Smooth muscle cell (in vitro differentiated cells): ENCODE data around the gene UBE2G2. TPM values are rescaled to one million over a fixed set of nuclear protein-coding genes. Genes with fewer than 3 reads are reported as not detected.

Source experiments
- DNase-seq: peaks from one replicate; lab custom pipeline; 2025; ENCODE audit not compliant: unreplicated experiment; lab: John Stamatoyannopoulos, UW
- H2AFZ ChIP-seq: fragments of 200-600 bp; sonication (generic); 2 replicates; pipeline ENCODE4 v1.6.0; 2016; ENCODE audit warnings: antibody characterized with exemption, low read depth, mild to moderate bottlenecking
- H3F3A ChIP-seq: fragments of 200-600 bp; sonication (generic); 2 replicates; pipeline ENCODE4 v1.6.0; 2017; ENCODE audit warnings: antibody characterized with exemption, low read depth
- H3K27ac ChIP-seq: fragments of 200-600 bp; sonication (generic); 2 replicates; pipeline ENCODE4 v1.5.1; 2016; ENCODE audit warnings: low read depth, mild to moderate bottlenecking
- H3K27me3 ChIP-seq: fragments of 200-600 bp; sonication (generic); 2 replicates; pipeline ENCODE4 v1.6.1; 2016; ENCODE audit warnings: low read depth, mild to moderate bottlenecking
- H3K36me3 ChIP-seq: fragments of 200-600 bp; sonication (generic); 2 replicates; pipeline ENCODE4 v1.5.1; 2016; ENCODE audit warnings: low read depth
- H3K4me1 ChIP-seq: fragments of 200-600 bp; sonication (generic); 2 replicates; pipeline ENCODE4 v1.5.1; 2016; ENCODE audit warnings: low read depth
- H3K4me2 ChIP-seq: fragments of 200-600 bp; sonication (generic); 2 replicates; pipeline ENCODE4 v1.6.0; 2016; ENCODE audit warnings: mild to moderate bottlenecking
- H3K4me3 ChIP-seq: fragments of 200-600 bp; sonication (generic); 2 replicates; pipeline ENCODE4 v1.5.1; 2016; ENCODE audit warnings: mild to moderate bottlenecking
- H3K79me2 ChIP-seq: fragments of 200-600 bp; sonication (generic); 2 replicates; pipeline ENCODE4 v1.6.0; 2016; ENCODE audit warnings: low read depth, mild to moderate bottlenecking
- H3K9ac ChIP-seq: fragments of 200-600 bp; sonication (generic); 2 replicates; pipeline ENCODE4 v1.6.0; 2016; ENCODE audit warnings: low read depth
- H3K9me3 ChIP-seq: fragments of 200-600 bp; sonication (generic); replicated peaks from 2 replicates; pipeline ENCODE4 v1.5.1; 2016; ENCODE audit warnings: low read depth
- H4K20me1 ChIP-seq: fragments of 200-600 bp; sonication (generic); 2 replicates; pipeline ENCODE4 v1.6.0; 2016; ENCODE audit warnings: low read depth
- WGBS: methylation state at CpG from one replicate; pipeline ENCODE4 v1.1.7; 2016; ENCODE audit warnings: low lambda C conversion rate; 5-methylcytosine and 5-hydroxymethylcytosine counted together
- polyA plus RNA-seq: library from polyadenylated mRNA; unstranded; fragments of >200 nt; fragmentation: Nextera tagmentation; extraction: Ambion mirVana; gene quantifications from 2 replicates; pipeline ENCODE4 v1.2.1, GENCODE V29; 2016
- total RNA-seq: library from RNA; depleted of rRNA; stranded (reverse); fragments of >200 nt; gene quantifications from 2 replicates; pipeline ENCODE4 v1.2.3, GENCODE V29; 2014
- TF ChIP-seq, protein P1 (sequence below): fragments of 200-600 bp; sonication (generic); IDR thresholded peaks from 2 replicates; pipeline ENCODE4 v1.5.1; 2017; ENCODE audit warnings: borderline replicate concordance, mild to moderate bottlenecking, antibody characterized with exemption; ENCODE audit not compliant: insufficient read depth, poor library complexity, severe bottlenecking

The UBE2G2 gene
- total and polyA plus RNA-seq, 2 experiments from 2014 or later = 33.1 to 34.1 TPM

DNA sequence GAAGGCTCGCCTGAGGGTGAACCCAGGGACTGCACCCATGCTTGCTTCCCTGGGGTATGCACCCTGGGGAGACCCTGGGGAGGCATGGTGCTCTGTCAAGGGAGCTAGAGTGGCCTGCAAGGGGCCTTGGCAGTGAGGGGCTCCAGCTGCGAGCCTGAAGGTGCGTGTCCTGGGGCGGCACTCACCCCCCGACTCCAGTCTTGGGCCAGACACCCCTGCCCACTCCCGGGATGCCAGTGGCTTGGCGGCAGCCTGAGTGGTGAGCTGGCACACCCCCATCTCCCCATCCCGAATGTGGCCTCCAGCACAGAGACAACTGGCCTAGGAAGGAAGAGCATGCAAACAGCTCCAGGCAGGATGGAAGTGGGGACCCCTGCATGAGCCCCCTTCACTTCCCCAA, 13.6 kb upstream of the UBE2G2 start:
- TF ChIP-seq, protein P1, sequence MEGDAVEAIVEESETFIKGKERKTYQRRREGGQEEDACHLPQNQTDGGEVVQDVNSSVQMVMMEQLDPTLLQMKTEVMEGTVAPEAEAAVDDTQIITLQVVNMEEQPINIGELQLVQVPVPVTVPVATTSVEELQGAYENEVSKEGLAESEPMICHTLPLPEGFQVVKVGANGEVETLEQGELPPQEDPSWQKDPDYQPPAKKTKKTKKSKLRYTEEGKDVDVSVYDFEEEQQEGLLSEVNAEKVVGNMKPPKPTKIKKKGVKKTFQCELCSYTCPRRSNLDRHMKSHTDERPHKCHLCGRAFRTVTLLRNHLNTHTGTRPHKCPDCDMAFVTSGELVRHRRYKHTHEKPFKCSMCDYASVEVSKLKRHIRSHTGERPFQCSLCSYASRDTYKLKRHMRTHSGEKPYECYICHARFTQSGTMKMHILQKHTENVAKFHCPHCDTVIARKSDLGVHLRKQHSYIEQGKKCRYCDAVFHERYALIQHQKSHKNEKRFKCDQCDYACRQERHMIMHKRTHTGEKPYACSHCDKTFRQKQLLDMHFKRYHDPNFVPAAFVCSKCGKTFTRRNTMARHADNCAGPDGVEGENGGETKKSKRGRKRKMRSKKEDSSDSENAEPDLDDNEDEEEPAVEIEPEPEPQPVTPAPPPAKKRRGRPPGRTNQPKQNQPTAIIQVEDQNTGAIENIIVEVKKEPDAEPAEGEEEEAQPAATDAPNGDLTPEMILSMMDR = no peak
- no peak overlapping the region for H3K4me3 ChIP-seq
- 84% methylated on average over 8 of the region's 8 CpGs for WGBS
- no peak overlapping the region for H3K4me2 ChIP-seq
- H3K4me1 ChIP-seq = no peaks in the 10 kb centered on the region
- no peaks in the 10 kb centered on the region for H3K9me3 ChIP-seq
- H4K20me1 ChIP-seq = peaks cover 73% of the 10 kb centered on the region
- no peak overlapping the region for H2AFZ ChIP-seq
- no peak for DNase-seq
- H3K27ac ChIP-seq = no peak overlapping the region
- H3K36me3 ChIP-seq = no peaks in the 10 kb centered on the region
- H3K27me3 ChIP-seq = no peaks in the 10 kb centered on the region
- H3F3A ChIP-seq = no peaks in the 10 kb centered on the region
- peaks cover 33% of the 10 kb centered on the region for H3K79me2 ChIP-seq
- H3K9ac ChIP-seq = no peak overlapping the region

DNA sequence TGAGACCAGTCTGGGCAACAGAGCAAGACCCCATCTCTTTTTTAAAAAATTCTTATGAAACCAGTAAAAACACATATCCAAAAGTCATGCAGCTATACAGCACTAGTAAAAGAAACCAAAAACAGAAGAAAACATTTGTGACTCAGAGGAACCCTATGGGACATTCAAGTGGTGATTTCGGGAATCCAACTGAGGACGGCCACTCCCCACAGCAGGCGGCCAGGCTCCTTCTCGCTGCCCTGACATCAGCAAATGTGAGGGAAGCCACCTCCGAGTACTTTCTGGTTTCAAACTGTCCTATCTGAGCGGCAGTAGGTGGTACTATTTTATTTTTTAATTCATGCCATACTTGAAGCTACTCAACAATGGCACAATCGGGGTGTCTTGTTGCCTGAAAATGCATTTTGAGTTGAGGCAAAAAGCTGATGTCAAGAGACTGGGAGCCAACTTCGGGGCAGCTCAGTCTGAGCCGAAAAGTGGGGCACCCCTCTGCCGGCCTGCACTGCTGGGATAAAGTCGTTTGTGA, 12.9 kb upstream of the UBE2G2 start:
- no peak overlapping the region for H2AFZ ChIP-seq
- no peak overlapping the region for H3K4me3 ChIP-seq
- no peak for DNase-seq
- TF ChIP-seq, protein P1 = no peak
- no peaks in the 10 kb centered on the region for H3K4me1 ChIP-seq
- H3K79me2 ChIP-seq = peaks cover 33% of the 10 kb centered on the region
- no peaks in the 10 kb centered on the region for H3F3A ChIP-seq
- no peak overlapping the region for H3K4me2 ChIP-seq
- H3K27me3 ChIP-seq = no peaks in the 10 kb centered on the region
- H3K27ac ChIP-seq = no peak overlapping the region
- peaks cover 80% of the 10 kb centered on the region for H4K20me1 ChIP-seq
- WGBS = 91% methylated on average over 11 of the region's 11 CpGs
- no peaks in the 10 kb centered on the region for H3K9me3 ChIP-seq
- no peaks in the 10 kb centered on the region for H3K36me3 ChIP-seq
- H3K9ac ChIP-seq = no peak overlapping the region

GRCh38 chr21:44813727-44814126, 12.1 kb upstream of the UBE2G2 start:
- H4K20me1 ChIP-seq = peaks cover 88% of the 10 kb centered on the region
- H3K9ac ChIP-seq = no peak overlapping the region
- 95% methylated on average over 18 of the region's 18 CpGs for WGBS
- H3K4me3 ChIP-seq = no peak overlapping the region
- H3K36me3 ChIP-seq = no peaks in the 10 kb centered on the region
- no peaks in the 10 kb centered on the region for H3K4me1 ChIP-seq
- H3K79me2 ChIP-seq = peaks cover 33% of the 10 kb centered on the region
- no peaks in the 10 kb centered on the region for H3K9me3 ChIP-seq
- TF ChIP-seq, protein P1 = no peak
- H3K4me2 ChIP-seq = no peak overlapping the region
- no peak overlapping the region for H2AFZ ChIP-seq
- no peaks in the 10 kb centered on the region for H3K27me3 ChIP-seq
- H3F3A ChIP-seq = no peaks in the 10 kb centered on the region
- DNase-seq = no peak
- no peak overlapping the region for H3K27ac ChIP-seq

DNA sequence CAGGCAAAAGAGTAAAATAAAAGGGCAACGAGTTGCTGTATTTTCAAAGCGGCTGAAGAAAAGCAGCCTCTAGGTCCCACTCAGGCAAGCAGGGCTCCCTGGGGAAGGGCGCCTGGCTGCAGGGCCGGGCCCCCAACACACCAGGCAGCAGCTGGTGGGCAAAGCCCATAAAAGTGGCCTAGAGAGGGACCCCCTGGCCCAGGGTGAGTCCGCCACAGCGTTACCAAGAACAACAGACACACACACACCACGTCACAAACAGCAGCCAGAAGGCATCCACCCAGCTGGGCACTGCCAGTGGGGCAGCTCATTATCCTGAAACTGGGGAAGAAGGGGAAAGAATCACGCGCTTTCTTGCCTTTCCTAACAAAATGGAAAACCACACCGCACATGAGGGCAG, 11.5 kb upstream of the UBE2G2 start:
- Histone ChIP-seq H4K20me1 (peaks cover 93% of the 10 kb centered on the region), H3K4me1 (no peaks in the 10 kb centered on the region), H3K79me2 (peaks cover 33% of the 10 kb centered on the region), H3K9me3 (no peaks in the 10 kb centered on the region), H3K9ac (no peak overlapping the region), H3K27me3 (no peaks in the 10 kb centered on the region), H3F3A (no peaks in the 10 kb centered on the region), H3K4me3 (no peak overlapping the region), H3K36me3 (no peaks in the 10 kb centered on the region), H3K27ac (no peak overlapping the region), H2AFZ (no peak overlapping the region), H3K4me2 (no peak overlapping the region)
- TF ChIP-seq, protein P1 = no peak
- WGBS = 94% methylated on average over 10 of the region's 10 CpGs
- no peak for DNase-seq
